GM21529 (cell line): ENCODE measurements around the gene EXOSC2.
"Not testable (repeated sequence)": the region's sequence is repeated elsewhere in the genome, so short reads cannot be mapped to it uniquely, and the experiment has no call there.

Experiments
- ATAC-seq: cut with Tn5 transposase; IDR thresholded peaks from one replicate; pipeline ENCODE4 v1.9.1; 2021; ENCODE audit not compliant: unreplicated experiment

The EXOSC2 gene

DNA sequence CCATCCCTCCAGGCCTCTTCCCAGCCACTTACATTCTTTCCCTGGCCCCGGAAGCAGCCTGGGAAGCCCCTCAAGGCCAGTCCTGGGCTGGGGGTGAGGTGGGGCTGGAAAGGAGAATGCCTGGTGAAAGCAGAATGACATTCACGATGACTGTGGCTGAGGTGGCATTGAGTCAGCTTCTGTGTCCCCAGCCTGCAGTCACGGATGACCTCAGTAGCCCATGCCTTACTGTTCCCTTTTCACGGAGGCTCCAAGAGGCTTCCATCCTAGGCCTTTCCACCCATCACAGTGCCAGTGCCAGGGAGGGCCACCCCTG lies 26.5 kb upstream of the EXOSC2 start:
- ATAC-seq, result no peak

GRCh38 chr9:130668196-130668595 lies 25.4 kb upstream of the EXOSC2 start:
- no peak for ATAC-seq

DNA sequence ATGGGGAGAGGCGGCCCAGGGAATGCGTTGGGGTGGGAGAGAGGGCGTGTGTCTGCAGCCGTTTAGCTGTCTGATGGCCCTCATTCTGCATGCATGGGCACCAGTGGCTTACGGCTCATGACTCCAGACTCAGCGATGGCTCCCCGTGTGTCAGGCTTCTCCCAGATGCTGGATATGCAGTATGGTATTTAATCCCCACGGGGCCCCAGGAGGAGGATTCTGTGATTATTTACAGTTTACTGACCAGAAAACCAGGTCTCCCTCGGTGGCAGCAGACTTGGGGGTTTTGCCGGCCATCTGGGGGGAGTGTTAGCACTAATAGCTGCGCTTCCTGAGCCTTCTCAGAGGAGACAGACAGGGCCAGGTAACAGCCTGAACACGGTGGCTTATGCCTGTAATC lies 24.9 kb upstream of the EXOSC2 start:
- ATAC-seq, result no peak

DNA sequence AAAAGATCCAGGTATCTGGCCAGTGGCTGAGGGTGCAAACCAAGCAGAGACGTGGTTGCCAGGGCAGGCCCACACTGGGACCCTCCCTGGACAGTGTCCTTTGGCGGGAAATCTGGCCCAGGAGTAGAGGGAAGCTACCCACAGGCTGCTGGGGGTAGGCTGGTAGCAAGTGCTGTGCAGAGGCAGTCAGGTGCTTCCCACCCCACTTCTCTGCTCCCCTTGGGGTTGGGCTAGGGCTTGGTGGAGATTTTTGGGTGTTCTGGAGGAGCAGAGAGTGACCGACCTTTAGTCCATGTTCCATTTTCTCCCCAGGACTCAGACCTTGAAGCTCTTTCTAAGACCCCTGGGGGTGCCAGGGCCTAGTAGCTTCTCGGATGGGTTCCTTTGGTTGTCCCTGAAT lies 23.6 kb upstream of the EXOSC2 start:
- ATAC-seq, result no peak

GRCh38 chr9:130670644-130671043 lies 22.9 kb upstream of the EXOSC2 start:
- no peak for ATAC-seq

DNA sequence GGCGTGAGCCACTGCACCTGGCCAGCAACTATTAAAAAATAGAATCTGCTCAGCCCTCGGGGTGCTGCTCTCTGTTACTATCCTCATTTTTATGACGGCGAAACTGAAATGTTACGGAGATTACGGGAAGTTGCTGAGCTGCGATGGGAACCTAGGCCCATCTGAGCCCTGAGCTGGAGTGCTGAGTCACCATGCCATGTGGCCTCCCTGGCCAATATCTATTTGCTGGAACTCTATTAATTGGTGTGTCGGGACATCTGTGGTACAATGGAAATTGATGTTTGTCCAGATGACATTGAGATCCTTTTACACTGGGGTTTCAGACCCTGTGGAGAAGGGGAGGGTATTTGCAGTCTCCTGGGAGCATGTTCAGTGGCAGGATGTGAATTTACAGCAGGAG lies 21.1 kb upstream of the EXOSC2 start:
- ATAC-seq, result no peak

DNA sequence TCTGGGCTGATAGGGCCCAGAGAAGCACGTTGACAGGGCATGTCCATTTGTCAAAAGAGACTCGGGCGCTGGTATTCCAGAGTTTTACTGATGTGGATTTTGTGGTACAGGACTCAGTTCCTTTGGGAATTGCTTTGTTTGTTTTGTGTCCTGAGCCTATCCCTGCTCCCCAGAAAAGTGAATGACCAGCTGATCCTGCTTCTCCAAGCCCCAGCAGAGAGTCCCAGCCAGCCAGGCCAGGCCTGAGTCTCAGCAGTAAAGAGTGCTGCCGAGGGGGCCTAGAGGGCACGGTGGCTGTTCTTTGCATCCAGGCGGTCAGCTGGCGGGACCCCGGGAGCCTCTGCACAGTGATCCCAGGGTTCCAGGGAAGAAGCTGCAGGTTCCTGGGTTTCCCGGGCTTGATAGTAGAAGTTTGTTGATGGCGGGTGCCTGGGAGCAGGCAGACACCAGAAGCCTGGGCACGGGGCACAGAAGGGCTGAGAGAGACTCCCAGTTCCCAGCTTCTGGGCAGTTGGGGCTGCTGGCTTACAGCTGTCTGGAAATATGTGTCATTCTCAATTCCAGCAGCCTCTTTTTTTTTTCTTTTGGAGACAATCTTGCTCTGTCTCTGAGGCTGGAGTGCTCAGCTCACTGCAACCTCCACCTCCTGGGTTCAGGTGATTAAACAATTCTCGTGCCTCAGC lies 20.5 kb upstream of the EXOSC2 start:
- no peak for ATAC-seq

GRCh38 chr9:130675396-130675795 lies 18.2 kb upstream of the EXOSC2 start:
- no peak for ATAC-seq

- ATAC-seq, result no peak
Measured at GRCh38 chr9:130677252-130677651, 16.3 kb upstream of the EXOSC2 start.

GRCh38 chr9:130680836-130681768 lies 12.5 kb upstream of the EXOSC2 start:
- ATAC-seq, result no peak

GRCh38 chr9:130681769-130682420 lies 11.7 kb upstream of the EXOSC2 start:
- no peak for ATAC-seq

- no peak for ATAC-seq
Measured at GRCh38 chr9:130682421-130683121, 11.0 kb upstream of the EXOSC2 start.

DNA sequence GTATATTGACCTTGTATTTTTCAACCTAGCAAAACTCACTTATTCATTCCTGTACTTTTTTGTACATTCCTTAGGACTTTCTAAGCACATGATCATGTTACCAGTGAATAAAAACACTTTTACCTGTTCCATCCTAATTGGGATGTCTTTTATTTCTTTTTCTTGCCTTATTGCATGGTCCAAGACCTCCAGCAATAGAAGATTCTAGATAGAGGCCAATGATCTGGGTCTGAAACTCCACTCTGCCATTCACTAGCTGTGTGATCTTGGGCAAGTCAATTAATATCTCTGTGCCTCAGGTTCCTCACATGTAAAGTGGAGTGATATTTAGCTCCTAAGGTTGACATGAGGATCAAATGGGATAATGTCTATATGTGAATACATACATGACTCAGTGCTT lies 8.5 kb upstream of the EXOSC2 start:
- ATAC-seq, result no peak

DNA sequence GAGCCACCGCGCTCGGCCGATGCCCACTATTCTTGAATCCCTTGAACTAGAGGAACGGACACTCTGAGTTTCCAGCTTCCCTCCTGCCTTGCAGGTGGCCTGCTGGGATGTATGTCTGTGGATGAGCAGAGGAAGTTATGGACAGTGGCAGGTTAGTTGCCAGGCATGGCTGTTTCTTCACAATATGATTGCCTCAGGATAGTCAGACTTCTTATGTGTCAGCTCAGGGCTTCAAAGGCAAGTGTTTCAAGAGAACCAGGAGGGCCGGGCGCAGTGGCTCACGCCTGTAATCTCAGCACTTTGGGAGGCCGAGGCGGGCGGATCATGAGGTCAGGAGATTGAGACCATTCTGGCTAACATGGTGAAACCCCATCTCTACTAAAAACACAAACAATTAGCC lies 7.6 kb upstream of the EXOSC2 start:
- not testable (repeated sequence) for ATAC-seq

DNA sequence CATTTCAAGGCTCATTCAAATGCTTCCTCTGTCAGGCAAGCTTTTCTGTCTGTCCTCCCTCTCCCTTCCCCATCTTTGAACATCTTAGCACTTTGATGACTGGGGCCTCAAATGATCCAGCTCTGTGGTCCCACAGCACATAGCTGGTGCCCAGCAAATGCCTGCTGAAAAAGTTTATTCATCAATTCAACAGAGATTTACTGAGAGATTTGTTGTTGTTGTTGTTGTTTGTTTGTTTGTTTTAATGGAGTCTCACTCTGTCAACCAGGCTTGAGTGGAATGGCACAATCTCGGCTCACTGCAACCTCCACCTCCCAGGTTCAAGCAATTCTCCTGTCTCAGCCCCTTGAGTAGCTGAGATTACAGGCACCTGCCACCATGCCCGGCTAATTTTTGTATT lies 6.0 kb upstream of the EXOSC2 start:
- ATAC-seq, result no peak

DNA sequence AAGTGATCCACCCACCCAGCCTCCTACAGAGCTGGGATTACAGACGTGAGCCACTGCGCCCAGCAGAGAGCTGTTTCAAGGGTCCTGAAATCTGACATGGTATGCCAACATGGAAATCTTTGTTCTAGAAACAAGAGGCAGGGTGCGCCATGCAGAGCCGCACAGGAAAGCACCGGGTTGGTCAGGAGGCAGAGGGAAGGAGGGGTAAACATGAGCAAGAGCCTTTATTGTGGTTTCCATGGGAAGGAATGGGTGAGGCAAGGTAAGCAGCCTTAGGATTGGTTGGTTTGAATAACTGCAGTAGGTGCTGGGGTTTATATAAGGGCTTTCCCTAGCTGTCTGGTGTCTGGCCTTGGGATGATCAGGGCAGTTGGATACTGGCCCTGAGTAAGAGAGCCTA lies 5.5 kb upstream of the EXOSC2 start:
- no peak for ATAC-seq

GRCh38 chr9:130689572-130689936 lies 4.0 kb upstream of the EXOSC2 start:
- no peak for ATAC-seq

GRCh38 chr9:130689937-130690700 lies 3.5 kb upstream of the EXOSC2 start:
- no peak for ATAC-seq

GRCh38 chr9:130692321-130692720 lies 1.3 kb upstream of the EXOSC2 start:
- no peak for ATAC-seq

GRCh38 chr9:130693101-130693425 lies 517 bp upstream of the EXOSC2 start:
- ATAC-seq, result no peak

DNA sequence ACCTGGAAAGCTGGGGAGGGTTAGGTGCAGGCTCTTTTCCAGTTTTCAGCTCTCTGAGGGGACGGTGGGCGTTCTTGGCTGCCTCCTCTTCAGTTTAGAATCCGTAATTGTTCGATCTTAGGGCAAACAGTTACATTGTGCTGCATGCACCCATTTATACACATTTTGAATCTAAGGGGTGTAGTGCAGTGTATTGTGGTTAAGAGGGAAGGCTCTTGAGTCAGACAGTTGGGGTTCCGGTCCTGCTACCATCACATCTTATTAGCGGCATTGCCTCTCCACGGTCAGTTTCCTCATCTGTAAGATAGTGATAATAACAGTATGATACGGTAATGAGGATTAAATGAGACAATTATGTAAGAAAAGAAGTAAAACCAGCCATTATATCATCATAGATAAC lies 625 bp downstream of the EXOSC2 start:
- no peak for ATAC-seq
